Right renal cortex interstitium (tissue), 3 donors: ENCODE measurements around the gene ARHGAP28. TPM values are rescaled to one million over a fixed set of nuclear protein-coding genes. Genes with fewer than 3 reads are reported as not detected.

Experiments
- DNase-seq, 3 donors: peaks; one replicate each; pipeline ENCODE4 v3.0.0-alpha.2; 2013; ENCODE audit warnings: low read depth in 3 of 3, low spot score in 2 of 3
- polyA plus RNA-seq, 3 donors: library from polyadenylated mRNA; unstranded; fragments of 120-200 nt; gene quantifications; one replicate each; pipeline ENCODE4 v1.2.1, GENCODE V29; 2013; ENCODE audit not compliant: insufficient read length in 3 of 3

Gene ARHGAP28
- polyA plus RNA-seq, result 10 to 100 TPM; 69.3 to 72.0 (median 71.0) TPM

- peak; percentile 88 to 91 (median 88) for DNase-seq
Observed at GRCh38 chr18:6729247-6730091, at the start of gene ARHGAP28. Gene ARHGAP28 (plus strand): TSS chr18:6729716. CDS start chr18:6729822, 106 bp downstream.

- no peak for DNase-seq
Observed at GRCh38 chr18:6681331-6681875, 48.1 kb upstream of the ARHGAP28 start.

- no peak for DNase-seq
Observed at GRCh38 chr18:6682437-6683111, 46.9 kb upstream of the ARHGAP28 start.

- no peak for DNase-seq
Observed at GRCh38 chr18:6683112-6683876, 46.2 kb upstream of the ARHGAP28 start.

- no peak for DNase-seq
Observed at GRCh38 chr18:6687676-6688075, 41.8 kb upstream of the ARHGAP28 start.

GRCh38 chr18:6708890-6709289 is 20.6 kb upstream of the ARHGAP28 start:
- no peak for DNase-seq

- DNase-seq, result no peak
Observed at GRCh38 chr18:6711467-6711866, 18.0 kb upstream of the ARHGAP28 start.

GRCh38 chr18:6712401-6712800 is 17.1 kb upstream of the ARHGAP28 start:
- DNase-seq, result no peak

- DNase-seq, result no peak
Observed at GRCh38 chr18:6714010-6714409, 15.5 kb upstream of the ARHGAP28 start.

- no peak for DNase-seq
Observed at GRCh38 chr18:6718267-6718666, 11.2 kb upstream of the ARHGAP28 start.

GRCh38 chr18:6719098-6719846 is 10.2 kb upstream of the ARHGAP28 start:
- no peak for DNase-seq

- DNase-seq, result no peak
Observed at GRCh38 chr18:6719910-6720683, 9.4 kb upstream of the ARHGAP28 start.

GRCh38 chr18:6721755-6722154 is 7.8 kb upstream of the ARHGAP28 start:
- DNase-seq, result no peak

GRCh38 chr18:6722690-6723089 is 6.8 kb upstream of the ARHGAP28 start:
- no peak for DNase-seq

- DNase-seq, result no peak
Observed at GRCh38 chr18:6724331-6724730, 5.2 kb upstream of the ARHGAP28 start.

- DNase-seq, result no peak
Observed at GRCh38 chr18:6728331-6728730, 1.2 kb upstream of the ARHGAP28 start.

- peak in 1 of 3 donors; percentile 39 for DNase-seq
Observed at GRCh38 chr18:6728809-6729246, 688 bp upstream of the ARHGAP28 start.

- no peak for DNase-seq
Observed at GRCh38 chr18:6730416-6731221, 1.1 kb downstream of the ARHGAP28 start.

- DNase-seq, result no peak
Observed at GRCh38 chr18:6731222-6731596, 1.7 kb downstream of the ARHGAP28 start.
